Kidney (tissue), 14 donors: ENCODE results near the gene PTPRC. TPM values are rescaled to one million over a fixed set of nuclear protein-coding genes. Genes with fewer than 3 reads are reported as not detected.

Source experiments
- DNase-seq, 5 donors: peaks; one replicate each; pipeline ENCODE4 v3.0.0-alpha.2; 2013 to 2020
- FAIRE-seq: peaks from 2 replicates; lab custom pipeline; 2012; peaks lifted over from hg19 to GRCh38; lab: Jason Lieb, UNC
- H3K27ac ChIP-seq, 2 donors: one replicate each; pipeline ENCODE4 v1.7.0; 2013; ENCODE audit warnings: low read depth in 2 of 2, low read length in 2 of 2, inconsistent platforms in 1 of 2
- H3K27me3 ChIP-seq: one replicate; pipeline ENCODE4 v1.7.1; 2013; ENCODE audit warnings: low read length, inconsistent platforms; ENCODE audit not compliant: control insufficient read depth, insufficient read depth
- H3K36me3 ChIP-seq, 3 donors: one replicate each; pipeline versions ENCODE4 v1.7.0 to v1.7.1; 2013; ENCODE audit warnings: low read length in 3 of 3, control low read depth in 1 of 3, inconsistent platforms in 1 of 3; ENCODE audit not compliant: insufficient read depth in 3 of 3, control insufficient read depth in 2 of 3
- H3K4me1 ChIP-seq, 3 donors: one replicate each; pipeline versions ENCODE4 v1.7.0 to v1.7.1; 2013; ENCODE audit warnings: low read length in 3 of 3, inconsistent platforms in 1 of 3, low read depth in 1 of 3; ENCODE audit not compliant: control insufficient read depth in 2 of 3, insufficient read depth in 2 of 3
- H3K4me3 ChIP-seq, 3 donors: one replicate each; pipeline versions ENCODE4 v1.7.0 to v1.8.1; 2013; ENCODE audit warnings: low read length in 3 of 3, control low read depth in 1 of 3, inconsistent platforms in 1 of 3
- H3K9ac ChIP-seq, 3 donors: one replicate each; pipeline versions ENCODE4 v1.7.0 to v1.7.1; 2013; ENCODE audit warnings: low read length in 3 of 3, control low read depth in 1 of 3, inconsistent platforms in 1 of 3
- H3K9me3 ChIP-seq, 3 donors: one replicate each; pipeline versions ENCODE4 v1.7.0 to v1.7.1; 2013; ENCODE audit warnings: low read length in 3 of 3, control low read depth in 1 of 3, inconsistent platforms in 1 of 3; ENCODE audit not compliant: control insufficient read depth in 2 of 3, insufficient read depth in 1 of 3
- CTCF ChIP-seq: IDR thresholded peaks from 3 replicates; pipeline ENCODE4 v1.5.1; 2012; ENCODE audit warnings: mild to moderate bottlenecking, moderate library complexity, borderline replicate concordance; ENCODE audit not compliant: insufficient read depth; ENCODE audit errors: extremely low read depth
- intact Hi-C: fragments of 100-400 bp; cut with DNase I; formaldehyde crosslinking; loops from one replicate; pipeline ENCODE4 v1.11.1; 2022
- polyA plus RNA-seq: library from polyadenylated mRNA; stranded (reverse); fragments of 350-450 nt; fragmentation: Illumina TruSeq; extraction: RNeasy Lipid Tissue Mini Kit (QIAGEN cat#74804); gene quantifications from one replicate; pipeline ENCODE4 v1.2.3, GENCODE V29; 2014; ENCODE audit warnings: low read depth, low replicate concordance; ENCODE audit not compliant: insufficient read depth
- total RNA-seq: library from RNA; stranded (reverse); fragmentation: NEBNext Ultra II Directional; extraction: Animal tissue kit (Norgen Biotek cat#: 25700); gene quantifications from one replicate; pipeline ENCODE4 v1.2.1, GENCODE V29; 2021
- donor health status: control.
- donor health status: control.
- donor health status: control.
- donor health status: control.
- donor health status: control.
- donor health status: DM: yes; HTN: yes; CAD: no.
- donor health status: Normal renal cell carcinoma (clear cell type).

PTPRC gene
- total and polyA plus RNA-seq, 2 donors from 2014 or later: 1.4 to 60.2 TPM

DNA sequence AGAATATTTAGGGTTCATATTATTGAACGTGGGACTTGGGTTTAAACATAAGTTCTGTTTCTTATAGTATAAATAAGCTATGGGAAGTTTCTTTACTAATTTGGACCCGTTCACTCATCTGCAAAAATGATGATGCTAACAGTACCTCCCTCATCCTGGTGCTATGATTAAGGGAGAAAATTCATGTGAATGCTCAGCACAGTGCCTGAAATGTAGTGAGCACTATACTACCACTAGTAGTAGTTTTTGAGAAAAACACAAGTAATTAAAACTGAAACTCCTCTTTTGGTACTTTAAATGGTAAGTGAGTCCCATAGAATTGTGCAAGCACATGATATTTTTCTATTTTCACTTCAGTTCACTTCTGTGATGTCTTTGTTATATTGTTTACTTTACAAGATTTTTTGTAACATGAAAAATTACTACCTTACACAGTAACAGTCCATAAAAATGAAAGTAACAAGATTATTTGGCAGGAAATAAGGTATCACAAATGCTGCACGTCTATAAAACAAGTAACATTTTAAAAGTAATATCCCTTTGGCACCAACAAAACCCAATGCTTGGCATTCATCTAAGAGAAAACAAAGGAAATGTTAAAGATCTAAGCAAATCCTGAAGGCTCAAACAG, 11.3 kb upstream of the PTPRC start:
- intact Hi-C loops: no loop called here
- FAIRE-seq: no peak
- no peak overlapping the region for H3K27ac ChIP-seq

DNA sequence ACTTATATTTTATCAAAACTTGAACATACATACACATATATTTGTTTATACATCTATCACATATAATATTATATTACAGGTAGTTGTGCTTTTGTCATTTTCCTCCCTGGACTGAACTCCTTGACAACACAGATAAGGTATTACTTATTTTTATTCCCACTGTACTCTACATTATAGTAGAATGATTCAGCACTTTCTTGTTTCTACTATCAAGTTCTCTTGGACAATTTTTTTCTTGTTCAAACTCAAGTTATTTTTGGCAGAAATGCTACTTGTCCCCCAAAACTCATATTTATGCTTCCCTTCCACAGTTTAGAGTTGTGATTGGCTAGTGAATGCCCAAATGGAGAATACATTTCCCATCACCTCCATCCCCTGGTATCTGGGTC, 10.8 kb upstream of the PTPRC start:
- Histone ChIP-seq H3K36me3 (no peaks in the 10 kb centered on the region), H3K27ac (no peak overlapping the region), H3K9me3 (no peaks in the 10 kb centered on the region), H3K4me3 (no peak overlapping the region), H3K27me3 (no peaks in the 10 kb centered on the region), H3K4me1 (no peaks in the 10 kb centered on the region), H3K9ac (no peak overlapping the region)
- FAIRE-seq (no peak), DNase-seq (no peak)
- intact Hi-C loops: no loop called here
- TF ChIP-seq CTCF: no peak

More for the DNA sequence above, 11.3 kb upstream of the PTPRC start:
- Histone ChIP-seq H3K9me3 (no peaks in the 10 kb centered on the region), H3K27me3 (no peaks in the 10 kb centered on the region), H3K36me3 (no peaks in the 10 kb centered on the region), H3K4me1 (no peaks in the 10 kb centered on the region), H3K4me3 (no peak overlapping the region), H3K9ac (no peak overlapping the region)
- no peak for DNase-seq
- TF ChIP-seq CTCF: no peak

- Histone ChIP-seq H3K9me3 (no peaks in the 10 kb centered on the region), H3K9ac (no peak overlapping the region), H3K27ac (no peak overlapping the region), H3K4me3 (no peak overlapping the region), H3K36me3 (no peaks in the 10 kb centered on the region), H3K4me1 (no peaks in the 10 kb centered on the region), H3K27me3 (no peaks in the 10 kb centered on the region)
- no peak for DNase-seq
- intact Hi-C loops: no loop called here
- TF ChIP-seq CTCF: no peak
- no peak for FAIRE-seq
Observed at GRCh38 chr1:198629610-198630009, 9.2 kb upstream of the PTPRC start.

GRCh38 chr1:198630863-198631262, 8.0 kb upstream of the PTPRC start:
- no peak overlapping the region for H3K9ac ChIP-seq
- no peak for FAIRE-seq
- intact Hi-C loops: no loop called here

More at GRCh38 chr1:198630863-198631262, 8.0 kb upstream of the PTPRC start:
- Histone ChIP-seq H3K36me3 (no peaks in the 10 kb centered on the region), H3K27me3 (no peaks in the 10 kb centered on the region), H3K27ac (no peak overlapping the region), H3K4me3 (no peak overlapping the region), H3K4me1 (no peaks in the 10 kb centered on the region), H3K9me3 (no peaks in the 10 kb centered on the region)
- no peak for TF ChIP-seq CTCF
- DNase-seq: no peak
